HepG2 (cell line): ENCODE data around the gene PYURF. TPM values are rescaled to one million over a fixed set of nuclear protein-coding genes. Genes with fewer than 3 reads are reported as not detected.

ENCODE experiments used
- ATAC-seq: fragments of 200-7000 bp; cut with Tn5 transposase; 3 replicates; pipeline ENCODE4 v1.9.1; 2020; ENCODE audit warnings: mild to moderate bottlenecking, moderate library complexity
- BruUV-seq: library from RNA; stranded (reverse); fragments of 400-500 nt; replicated peaks from 2 replicates; lab custom pipeline; 2021; lab: Mats Ljungman, UMichigan
- CTCF ChIA-PET: fragments of 300-600 bp; formaldehyde crosslinking; extraction: SDS; loops from one replicate; lab custom pipeline; 2021; ENCODE audit warnings: low total read pairs, inconsistent platforms, low intra/inter-chr PET ratio; lab: Yijun Ruan, JAX
- POLR2A ChIA-PET: fragments of 350-600 bp; sonication (Branson Sonifier 250); formaldehyde crosslinking; loops from one replicate; lab custom pipeline; 2020; ENCODE audit warnings: antibody characterized with exemption, inconsistent platforms; lab: Yijun Ruan, JAX
- DNase-seq: peaks from one replicate; pipeline ENCODE4 v3.0.0-alpha.2; 2015; ENCODE audit warnings: low spot score
- FAIRE-seq: peaks from 3 replicates; lab custom pipeline; 2011; peaks lifted over from hg19 to GRCh38; lab: Jason Lieb, UNC
- H2AFZ ChIP-seq: one replicate; pipeline ENCODE4 v1.6.1; 2011; ENCODE audit warnings: low read length, inconsistent platforms
- H3K27ac ChIP-seq: fragments of 300-600 bp; 3 replicates; pipeline ENCODE4 v1.8.0; 2011; ENCODE audit warnings: mixed run types, mild to moderate bottlenecking, mixed read lengths, low read length, inconsistent platforms; ENCODE audit not compliant: insufficient read depth; ENCODE audit errors: extremely low read length
- H3K27me3 ChIP-seq, 2 experiments: fragments of 200-600 bp in 1 of 2; 2 replicates in 1 of 2; 3 replicates in 1 of 2; pipeline versions ENCODE4 v1.6.0 to v1.8.0; 2011; ENCODE audit warnings: low read length in 2 of 2, mild to moderate bottlenecking in 2 of 2, moderate library complexity in 2 of 2, inconsistent platforms in 1 of 2; ENCODE audit not compliant: insufficient read depth in 2 of 2, control insufficient read depth in 1 of 2
- H3K36me3 ChIP-seq, 2 experiments: fragments of 200-600 bp in 1 of 2; replicated peaks in 1 of 2; 2 replicates in 1 of 2; 3 replicates in 1 of 2; pipeline versions ENCODE4 v1.5.1 to v1.8.0; 2011; ENCODE audit warnings: low read length in 2 of 2, inconsistent platforms in 1 of 2; ENCODE audit not compliant: insufficient read depth in 2 of 2, control insufficient read depth in 1 of 2
- H3K4me1 ChIP-seq: 2 replicates; pipeline ENCODE4 v1.5.1; 2012; ENCODE audit warnings: low read length, inconsistent platforms; ENCODE audit not compliant: insufficient read depth
- H3K4me2 ChIP-seq: 2 replicates; pipeline ENCODE4 v1.6.0; 2011; ENCODE audit warnings: low read depth, low read length, inconsistent platforms
- H3K4me3 ChIP-seq, 3 experiments: fragments of 200-600 bp in 1 of 3; sonication (generic), shearing (Covaris generic) in 1 of 3; replicated peaks in 1 of 3; 2 replicates each; pipeline ENCODE4 v1.5.1; 2011 to 2016; ENCODE audit warnings: low read length in 3 of 3, inconsistent platforms in 2 of 3, low read depth in 2 of 3, mild to moderate bottlenecking in 2 of 3, control low read depth in 1 of 3, mixed read lengths in 1 of 3; ENCODE audit not compliant: insufficient read depth in 1 of 3
- H3K79me2 ChIP-seq: one replicate; pipeline ENCODE4 v1.6.1; 2011; ENCODE audit warnings: low read length, inconsistent platforms; ENCODE audit not compliant: insufficient read depth
- H3K9ac ChIP-seq: 2 replicates; pipeline ENCODE4 v1.6.0; 2011; ENCODE audit warnings: mild to moderate bottlenecking, low read depth, low read length, inconsistent platforms; ENCODE audit not compliant: insufficient read depth
- H3K9me3 ChIP-seq: 2 replicates; pipeline ENCODE4 v1.5.1; 2012; ENCODE audit warnings: mild to moderate bottlenecking, low read length
- H4K20me1 ChIP-seq: 2 replicates; pipeline ENCODE4 v1.6.0; 2011; ENCODE audit warnings: inconsistent platforms, mild to moderate bottlenecking, low read length, moderate library complexity; ENCODE audit not compliant: insufficient read depth
- FOXO1 ChIP-seq: sonication (generic); formaldehyde crosslinking; IDR thresholded peaks from 2 replicates; pipeline ENCODE4 v1.4.0; 2020; ENCODE audit warnings: missing genetic modification reagents
- GTF2F1 ChIP-seq: fragments of 150-350 bp; IDR thresholded peaks from 2 replicates; pipeline ENCODE4 v1.6.1; 2014; ENCODE audit warnings: low read length
- KLF13 ChIP-seq: sonication (generic); formaldehyde crosslinking; IDR thresholded peaks from 2 replicates; pipeline ENCODE4 v1.4.0; 2020; ENCODE audit warnings: mild to moderate bottlenecking, missing genetic modification reagents
- NFKB2 ChIP-seq: sonication (generic); formaldehyde crosslinking; IDR thresholded peaks from 2 replicates; pipeline ENCODE4 v1.4.0; 2020; ENCODE audit warnings: missing genetic modification reagents, borderline replicate concordance
- RBM39 ChIP-seq: fragments of 200-400 bp; formaldehyde crosslinking; IDR thresholded peaks from one replicate; pipeline ENCODE4 v1.6.1; 2018; ENCODE audit warnings: antibody characterized with exemption, mild to moderate bottlenecking, low read depth, low read length; ENCODE audit not compliant: poor library complexity, severe bottlenecking
- TCF12 ChIP-seq, 2 experiments: fragments of 450-650 bp in 1 of 2; sonication (generic) in 1 of 2; formaldehyde crosslinking in 1 of 2; IDR thresholded peaks; 2 replicates each; pipeline versions ENCODE4 v1.6.1 to v1.8.0; 2017 to 2022; ENCODE audit warnings: antibody characterized with exemption in 1 of 2, mild to moderate bottlenecking in 1 of 2, missing genetic modification reagents in 1 of 2, moderate library complexity in 1 of 2
- ZIK1 ChIP-seq: sonication (generic); formaldehyde crosslinking; IDR thresholded peaks from 2 replicates; pipeline ENCODE4 v1.5.0; 2020; ENCODE audit warnings: mild to moderate bottlenecking, low read depth, missing genetic modification reagents, borderline replicate concordance
- ZNF235 ChIP-seq: sonication (generic); formaldehyde crosslinking; IDR thresholded peaks from 2 replicates; pipeline ENCODE4 v1.8.1; 2023; ENCODE audit warnings: mild to moderate bottlenecking, missing genetic modification reagents, borderline replicate concordance
- ZNF354B ChIP-seq: sonication (generic); formaldehyde crosslinking; IDR thresholded peaks from 2 replicates; pipeline ENCODE4 v1.8.0; 2022; ENCODE audit warnings: mild to moderate bottlenecking, missing genetic modification reagents
- ZNF543 ChIP-seq: sonication (generic); formaldehyde crosslinking; IDR thresholded peaks from 2 replicates; pipeline ENCODE4 v1.4.0; 2020; ENCODE audit warnings: mild to moderate bottlenecking, missing genetic modification reagents
- ZNF577 ChIP-seq: sonication (generic); formaldehyde crosslinking; IDR thresholded peaks from 2 replicates; pipeline ENCODE4 v1.4.0; 2020; ENCODE audit warnings: mild to moderate bottlenecking, low read depth, missing genetic modification reagents, borderline replicate concordance
- ZSCAN21 ChIP-seq: sonication (generic); formaldehyde crosslinking; IDR thresholded peaks from 2 replicates; pipeline ENCODE4 v1.8.0; 2022; ENCODE audit warnings: mild to moderate bottlenecking, missing genetic modification reagents, moderate library complexity, borderline replicate concordance
- WGBS: methylation state at CpG from one replicate; pipeline ENCODE4 v1.1.6; 2017; ENCODE audit warnings: low lambda C conversion rate; 5-methylcytosine and 5-hydroxymethylcytosine counted together
- in situ Hi-C: cut with HindIII; loops from 2 replicates; pipeline ENCODE4 v1.10.0; 2017; ENCODE audit warnings: low pct_unique_long_range_greater_than_20kb; ENCODE audit not compliant: extremely low pct_ligation_motif_present
- intact Hi-C: fragments of 100-400 bp; cut with micrococcal nuclease; formaldehyde crosslinking; loops from one replicate; pipeline ENCODE4 v1.10.0; 2022; ENCODE audit not compliant: unreplicated experiment
- polyA plus RNA-seq, 8 experiments: library from polyadenylated mRNA; depleted of rRNA in 3 of 8; stranded (reverse) in 7 of 8; unstranded in 1 of 8; fragments of >200 nt; fragmentation: Illumina TruSeq in 4 of 8; extraction: Trizol in 4 of 8; gene quantifications; 2 replicates each; pipeline versions ENCODE4 v1.2.1 to v1.2.3, GENCODE V29; 2011 to 2016; ENCODE audit warnings: low read depth in 4 of 8, missing spikeins in 1 of 8, mixed read lengths in 1 of 8; ENCODE audit not compliant: insufficient read depth in 1 of 8
- total RNA-seq, 5 experiments: library from RNA; depleted of rRNA; stranded (reverse); fragments of >200 nt; fragmentation: Illumina TruSeq; extraction: Trizol; gene quantifications; 2 replicates each; pipeline ENCODE4 v1.2.3, GENCODE V29; 2016; ENCODE audit warnings: low read depth in 1 of 5
- TF ChIP-seq, protein P1 (sequence below): sonication (generic); formaldehyde crosslinking; IDR thresholded peaks from 2 replicates; pipeline ENCODE4 v1.9.0; 2022; ENCODE audit warnings: low read depth, missing genetic modification reagents
- TF ChIP-seq, protein P2 (sequence below): sonication (generic); formaldehyde crosslinking; IDR thresholded peaks from 2 replicates; pipeline ENCODE4 v1.9.0; 2021; ENCODE audit warnings: missing genetic modification reagents, mild to moderate bottlenecking, borderline replicate concordance

The PYURF gene
- total and polyA plus RNA-seq, 2 of the 13 experiments (the other 11 are each of a cell fraction or from before 2014, with no cell fraction given): 59.9 to 95.2 TPM

DNA sequence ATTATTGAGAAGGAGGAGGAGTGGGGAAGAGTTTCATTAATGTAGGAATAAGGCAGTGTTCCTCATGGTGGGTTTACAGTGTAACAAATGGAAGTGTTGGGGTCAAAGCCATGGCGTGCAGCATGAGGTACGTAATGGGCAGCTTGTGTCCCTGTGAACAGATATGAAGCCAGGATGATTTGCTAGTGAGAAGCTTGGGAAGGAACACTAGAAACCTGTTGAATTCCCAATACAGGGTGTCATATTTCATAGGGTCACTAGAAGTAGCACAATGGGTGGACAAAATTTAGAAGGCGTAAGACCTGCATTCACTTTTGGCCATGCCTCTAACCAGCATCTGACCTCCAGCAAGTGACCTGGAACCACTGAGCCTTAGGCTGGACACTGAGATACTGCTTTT, 6.8 kb downstream of the PYURF start:
- Histone ChIP-seq H3K36me3 (peaks cover 2 to 16% of the 10 kb centered on the region in 2 experiments; a peak in 3 of 5 replicates), H2AFZ (no peak overlapping the region), H3K9ac (no peak overlapping the region), H3K27me3 (no peaks in the 10 kb centered on the region), H3K27ac (no peak overlapping the region), H3K4me3 (no peak overlapping the region), H3K4me2 (no peak overlapping the region), H3K4me1 (peaks cover 25% of the 10 kb centered on the region), H3K9me3 (no peaks in the 10 kb centered on the region), H4K20me1 (no peaks in the 10 kb centered on the region), H3K79me2 (peaks cover 3% of the 10 kb centered on the region)
- ChIA-PET POLR2A (interaction anchor here (1.2 kb wide), 1 partner anchor 236 kb away, joined by 3 read pairs; no protein-coding TSS in a partner anchor), CTCF (interaction anchor here (2.0 kb wide), 1 partner anchor 462 kb away, joined by 4 read pairs; no protein-coding TSS in a partner anchor)
- DNase-seq (no peak), ATAC-seq (no peak), FAIRE-seq (no peak)
- WGBS: 87% methylated on average over 3 of the region's 3 CpGs
- in situ Hi-C loops: loop anchor here (5.0 to 10.0 kb wide), 3 partner anchors 149 to 482 kb away; no protein-coding TSS in a partner anchor
- intact Hi-C loops: loop anchor here (5.0 to 10.0 kb wide), 2 partner anchors 409 to 662 kb away; no protein-coding TSS in a partner anchor
- no TSS peak for BruUV-seq
- TF ChIP-seq, protein P1, sequence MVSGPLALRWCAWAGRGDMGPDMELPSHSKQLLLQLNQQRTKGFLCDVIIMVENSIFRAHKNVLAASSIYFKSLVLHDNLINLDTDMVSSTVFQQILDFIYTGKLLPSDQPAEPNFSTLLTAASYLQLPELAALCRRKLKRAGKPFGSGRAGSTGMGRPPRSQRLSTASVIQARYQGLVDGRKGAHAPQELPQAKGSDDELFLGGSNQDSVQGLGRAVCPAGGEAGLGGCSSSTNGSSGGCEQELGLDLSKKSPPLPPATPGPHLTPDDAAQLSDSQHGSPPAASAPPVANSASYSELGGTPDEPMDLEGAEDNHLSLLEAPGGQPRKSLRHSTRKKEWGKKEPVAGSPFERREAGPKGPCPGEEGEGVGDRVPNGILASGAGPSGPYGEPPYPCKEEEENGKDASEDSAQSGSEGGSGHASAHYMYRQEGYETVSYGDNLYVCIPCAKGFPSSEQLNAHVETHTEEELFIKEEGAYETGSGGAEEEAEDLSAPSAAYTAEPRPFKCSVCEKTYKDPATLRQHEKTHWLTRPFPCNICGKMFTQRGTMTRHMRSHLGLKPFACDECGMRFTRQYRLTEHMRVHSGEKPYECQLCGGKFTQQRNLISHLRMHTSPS: no peak
- TF ChIP-seq GTF2F1: no peak
- no peak for TF ChIP-seq ZNF543 (CRISPR knock-in tag)
- no peak for TF ChIP-seq TCF12 (IDR thresholded peaks at IDR 0.05)
- no peak for TF ChIP-seq TCF12 (CRISPR knock-in tag; IDR thresholded peaks at IDR 0.05)
- no peak for TF ChIP-seq FOXO1
- no peak for TF ChIP-seq ZIK1 (CRISPR knock-in tag)
- no peak for TF ChIP-seq ZSCAN21 (CRISPR knock-in tag)
- TF ChIP-seq NFKB2: no peak
- TF ChIP-seq ZNF577: no peak
- TF ChIP-seq, protein P2, sequence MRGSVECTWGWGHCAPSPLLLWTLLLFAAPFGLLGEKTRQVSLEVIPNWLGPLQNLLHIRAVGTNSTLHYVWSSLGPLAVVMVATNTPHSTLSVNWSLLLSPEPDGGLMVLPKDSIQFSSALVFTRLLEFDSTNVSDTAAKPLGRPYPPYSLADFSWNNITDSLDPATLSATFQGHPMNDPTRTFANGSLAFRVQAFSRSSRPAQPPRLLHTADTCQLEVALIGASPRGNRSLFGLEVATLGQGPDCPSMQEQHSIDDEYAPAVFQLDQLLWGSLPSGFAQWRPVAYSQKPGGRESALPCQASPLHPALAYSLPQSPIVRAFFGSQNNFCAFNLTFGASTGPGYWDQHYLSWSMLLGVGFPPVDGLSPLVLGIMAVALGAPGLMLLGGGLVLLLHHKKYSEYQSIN: no peak
- TF ChIP-seq ZNF235: no peak
- no peak for TF ChIP-seq ZNF354B
- no peak for TF ChIP-seq KLF13 (CRISPR knock-in tag)
- TF ChIP-seq RBM39: no peak
